ENCODE data around the gene SLC26A8.

SLC26A8 gene

DNA sequence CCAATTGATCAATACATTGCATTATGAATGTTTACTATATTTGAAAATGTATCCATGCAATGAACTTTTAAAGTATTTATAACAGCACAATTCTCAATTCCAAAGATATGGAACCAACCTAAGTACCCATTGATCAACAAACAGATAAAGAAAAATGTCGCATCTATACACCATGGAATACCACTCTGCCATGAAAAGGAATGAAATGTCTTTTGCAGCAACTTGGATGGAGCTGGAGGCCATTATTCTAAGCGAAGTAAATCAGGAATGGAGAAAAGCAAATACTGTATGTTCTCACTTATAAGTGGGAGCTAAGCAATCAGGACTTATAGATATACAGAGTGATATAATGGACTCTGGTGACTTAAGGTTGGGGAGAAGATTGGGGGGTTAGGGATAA, 126.4 kb downstream of the SLC26A8 start:
- Histone ChIP-seq H3K9ac (ENCODE audit: low read depth, low read length) (no peak overlapping the region), H3K9me3 (ENCODE audit: control insufficient read depth, insufficient read depth, low read length) (no peaks in the 10 kb centered on the region), H3K4me1 (ENCODE audit: insufficient read depth, low read length) (peaks cover 8% of the 10 kb centered on the region; the same call in 1 of the 2 replicates), H3K36me3 (ENCODE audit: insufficient read depth, low read length) (no peaks in the 10 kb centered on the region; the same call in 1 of the 2 replicates)

DNA sequence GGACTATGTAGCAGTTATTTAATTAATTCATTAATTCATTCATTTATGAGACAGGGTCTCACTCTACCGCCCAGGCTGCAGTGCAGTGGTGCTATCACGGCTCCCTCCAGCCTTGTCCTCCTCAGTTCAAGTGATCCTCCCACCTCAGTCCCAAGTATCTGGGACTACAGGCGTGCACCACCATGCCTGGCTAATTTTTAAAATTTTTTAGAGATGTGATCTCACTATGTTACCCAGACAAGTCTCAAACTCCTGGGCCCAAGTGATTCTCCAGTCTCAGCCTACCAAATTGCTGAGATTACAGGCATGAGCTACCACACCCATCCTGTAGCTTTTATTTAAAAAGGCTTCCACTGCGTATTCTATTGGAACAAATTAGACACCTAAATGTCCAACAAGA, 127.0 kb downstream of the SLC26A8 start:
- Histone ChIP-seq H3K36me3 (ENCODE audit: insufficient read depth, low read length) (no peaks in the 10 kb centered on the region), H3K4me1 (ENCODE audit: insufficient read depth, low read length) (peaks cover 8% of the 10 kb centered on the region; the same call in 1 of the 2 replicates), H3K9me3 (ENCODE audit: control insufficient read depth, insufficient read depth, low read length) (no peaks in the 10 kb centered on the region), H3K9ac (ENCODE audit: low read depth, low read length) (no peak overlapping the region)

DNA sequence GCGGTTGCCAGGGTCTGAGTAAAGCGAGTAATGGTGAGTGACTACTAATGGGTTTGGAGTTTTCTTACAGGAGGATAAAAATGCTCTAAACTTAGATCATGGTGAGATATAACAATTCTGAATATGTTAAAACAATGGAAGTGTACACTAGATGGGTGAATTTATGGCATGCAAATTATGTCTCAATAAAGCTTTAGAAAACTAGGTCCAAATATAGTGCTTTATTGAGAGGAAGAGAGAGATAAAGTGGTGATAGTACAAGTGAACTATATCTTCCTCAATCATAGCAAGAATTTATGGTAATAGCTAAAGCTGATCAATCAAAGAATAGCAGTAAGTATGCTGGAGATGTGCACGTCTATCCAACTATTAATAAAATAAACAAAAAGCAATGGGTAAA, 127.4 kb downstream of the SLC26A8 start:
- no peaks in the 10 kb centered on the region for H3K9me3 ChIP-seq (ENCODE audit: control insufficient read depth, insufficient read depth, low read length)
- H3K36me3 ChIP-seq (ENCODE audit: insufficient read depth, low read length): no peaks in the 10 kb centered on the region
- peaks cover 8% of the 10 kb centered on the region; the same call in 1 of the 2 replicates for H3K4me1 ChIP-seq (ENCODE audit: insufficient read depth, low read length)
- no peak overlapping the region for H3K9ac ChIP-seq (ENCODE audit: low read depth, low read length)

- peaks cover 8% of the 10 kb centered on the region; the same call in 1 of the 2 replicates for H3K4me1 ChIP-seq (ENCODE audit: insufficient read depth, low read length)
- H3K36me3 ChIP-seq (ENCODE audit: insufficient read depth, low read length): no peaks in the 10 kb centered on the region
- H3K9me3 ChIP-seq (ENCODE audit: control insufficient read depth, insufficient read depth, low read length): no peaks in the 10 kb centered on the region
- no peak overlapping the region for H3K9ac ChIP-seq (ENCODE audit: low read depth, low read length)
These were observed 128.2 kb downstream of the SLC26A8 start for GRCh38 chr6:35896228-35896627.

DNA sequence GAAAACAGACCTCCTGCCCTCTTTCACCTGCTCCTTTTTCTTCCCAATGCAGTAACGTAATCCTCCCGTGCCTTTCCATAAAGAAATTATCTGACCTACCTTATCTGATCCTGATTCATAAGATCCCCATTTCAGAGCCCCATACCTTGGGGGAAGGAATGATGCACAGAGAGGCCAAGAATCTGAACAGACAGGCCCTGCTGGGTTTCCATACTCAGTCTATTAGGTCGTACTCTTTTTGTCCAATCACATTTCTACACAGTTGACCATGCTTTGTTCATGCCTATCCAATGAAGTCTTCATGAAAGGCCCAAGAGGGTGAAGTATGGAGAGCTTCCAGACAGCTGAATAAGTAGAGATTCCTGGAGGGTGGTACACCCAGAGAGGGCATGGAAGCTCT, 128.9 kb downstream of the SLC26A8 start:
- H3K9me3 ChIP-seq (ENCODE audit: control insufficient read depth, insufficient read depth, low read length): no peaks in the 10 kb centered on the region
- no peak overlapping the region for H3K9ac ChIP-seq (ENCODE audit: low read depth, low read length)
- H3K36me3 ChIP-seq (ENCODE audit: insufficient read depth, low read length): no peaks in the 10 kb centered on the region
- H3K4me1 ChIP-seq (ENCODE audit: insufficient read depth, low read length): peaks cover 8% of the 10 kb centered on the region; the same call in 1 of the 2 replicates

GRCh38 chr6:35894776-35895175, 129.7 kb downstream of the SLC26A8 start:
- no peaks in the 10 kb centered on the region for H3K36me3 ChIP-seq (ENCODE audit: insufficient read depth, low read length)
- H3K9ac ChIP-seq (ENCODE audit: low read depth, low read length): no peak overlapping the region
- no peaks in the 10 kb centered on the region for H3K9me3 ChIP-seq (ENCODE audit: control insufficient read depth, insufficient read depth, low read length)
- H3K4me1 ChIP-seq (ENCODE audit: insufficient read depth, low read length): peaks cover 8% of the 10 kb centered on the region; the same call in 1 of the 2 replicates
